HEK293 (cell line): ENCODE data around the gene FERMT2.

ENCODE experiments used
- GLI2 ChIP-seq: fragments of 450-650 bp; formaldehyde crosslinking; IDR thresholded peaks from 2 replicates; pipeline ENCODE4; 2017; ENCODE audit warnings: missing biosample characterization, missing genetic modification characterization, low read depth, borderline replicate concordance
- INSM2 ChIP-seq: fragments of 450-650 bp; formaldehyde crosslinking; IDR thresholded peaks from 2 replicates; pipeline ENCODE4 v1.5.1; 2016; ENCODE audit warnings: missing biosample characterization, missing genetic modification characterization
- KLF9 ChIP-seq: fragments of 450-650 bp; formaldehyde crosslinking; IDR thresholded peaks from 2 replicates; pipeline ENCODE4 v1.5.1; 2016; ENCODE audit warnings: missing biosample characterization, missing genetic modification characterization, low read depth
- SP7 ChIP-seq: fragments of 450-650 bp; formaldehyde crosslinking; IDR thresholded peaks from 2 replicates; pipeline ENCODE4 v1.5.1; 2016; ENCODE audit warnings: missing biosample characterization, missing genetic modification characterization
- TCF7L2 ChIP-seq: IDR thresholded peaks from 2 replicates; pipeline ENCODE4 v1.6.1; 2011; ENCODE audit warnings: low read depth, mild to moderate bottlenecking, inconsistent platforms, low read length, moderate library complexity, borderline replicate concordance
- TSHZ1 ChIP-seq: fragments of 450-650 bp; formaldehyde crosslinking; IDR thresholded peaks from 2 replicates; pipeline ENCODE4 v1.5.1; 2016; ENCODE audit warnings: missing biosample characterization, missing genetic modification characterization, borderline replicate concordance
- ZBTB17 ChIP-seq: fragments of 450-650 bp; formaldehyde crosslinking; IDR thresholded peaks from 2 replicates; pipeline ENCODE4 v1.5.1; 2016; ENCODE audit warnings: missing biosample characterization, missing genetic modification characterization
- ZBTB8A ChIP-seq: fragments of 450-650 bp; formaldehyde crosslinking; IDR thresholded peaks from 2 replicates; pipeline ENCODE4 v1.5.1; 2016; ENCODE audit warnings: missing biosample characterization, missing genetic modification characterization
- ZFHX2 ChIP-seq: fragments of 450-650 bp; formaldehyde crosslinking; conservative IDR thresholded peaks from 2 replicates; pipeline ENCODE4 v1.5.1; 2016; ENCODE audit warnings: missing biosample characterization, missing genetic modification characterization
- ZFP69B ChIP-seq: fragments of 450-650 bp; formaldehyde crosslinking; IDR thresholded peaks from 2 replicates; pipeline ENCODE4 v1.5.1; 2016; ENCODE audit warnings: missing biosample characterization, missing genetic modification characterization
- ZNF292 ChIP-seq: fragments of 450-650 bp; formaldehyde crosslinking; IDR thresholded peaks from 2 replicates; pipeline ENCODE4 v1.5.1; 2016; ENCODE audit warnings: low read depth, missing biosample characterization, missing genetic modification characterization, borderline replicate concordance
- ZNF639 ChIP-seq: fragments of 450-650 bp; formaldehyde crosslinking; IDR thresholded peaks from 2 replicates; pipeline ENCODE4 v1.5.1; 2016; ENCODE audit warnings: missing biosample characterization, missing genetic modification characterization
- ZNF843 ChIP-seq: fragments of 450-650 bp; formaldehyde crosslinking; IDR thresholded peaks from 2 replicates; pipeline ENCODE4 v1.5.1; 2016; ENCODE audit warnings: missing biosample characterization, missing genetic modification characterization
- TF ChIP-seq, protein P1 (sequence below): fragments of 450-650 bp; formaldehyde crosslinking; IDR thresholded peaks from 2 replicates; pipeline ENCODE4 v1.5.1; 2016; ENCODE audit warnings: missing biosample characterization, missing genetic modification characterization
- TF ChIP-seq, protein P2 (sequence below): fragments of 450-650 bp; formaldehyde crosslinking; conservative IDR thresholded peaks from 2 replicates; pipeline ENCODE4 v1.5.1; 2016; ENCODE audit warnings: low read depth, missing biosample characterization, missing genetic modification characterization
- TF ChIP-seq, protein P3 (sequence below): fragments of 450-650 bp; formaldehyde crosslinking; IDR thresholded peaks from 2 replicates; pipeline ENCODE4 v1.5.1; 2017; ENCODE audit warnings: missing biosample characterization, missing genetic modification characterization
- TF ChIP-seq, protein P4 (sequence below): fragments of 450-650 bp; formaldehyde crosslinking; IDR thresholded peaks from 2 replicates; pipeline ENCODE4 v1.5.1; 2016; ENCODE audit warnings: missing biosample characterization, missing genetic modification characterization
- TF ChIP-seq, protein P5 (sequence below): fragments of 450-650 bp; formaldehyde crosslinking; IDR thresholded peaks from 2 replicates; pipeline ENCODE4 v1.5.1; 2016; ENCODE audit warnings: missing biosample characterization, missing genetic modification characterization

FERMT2 gene

DNA sequence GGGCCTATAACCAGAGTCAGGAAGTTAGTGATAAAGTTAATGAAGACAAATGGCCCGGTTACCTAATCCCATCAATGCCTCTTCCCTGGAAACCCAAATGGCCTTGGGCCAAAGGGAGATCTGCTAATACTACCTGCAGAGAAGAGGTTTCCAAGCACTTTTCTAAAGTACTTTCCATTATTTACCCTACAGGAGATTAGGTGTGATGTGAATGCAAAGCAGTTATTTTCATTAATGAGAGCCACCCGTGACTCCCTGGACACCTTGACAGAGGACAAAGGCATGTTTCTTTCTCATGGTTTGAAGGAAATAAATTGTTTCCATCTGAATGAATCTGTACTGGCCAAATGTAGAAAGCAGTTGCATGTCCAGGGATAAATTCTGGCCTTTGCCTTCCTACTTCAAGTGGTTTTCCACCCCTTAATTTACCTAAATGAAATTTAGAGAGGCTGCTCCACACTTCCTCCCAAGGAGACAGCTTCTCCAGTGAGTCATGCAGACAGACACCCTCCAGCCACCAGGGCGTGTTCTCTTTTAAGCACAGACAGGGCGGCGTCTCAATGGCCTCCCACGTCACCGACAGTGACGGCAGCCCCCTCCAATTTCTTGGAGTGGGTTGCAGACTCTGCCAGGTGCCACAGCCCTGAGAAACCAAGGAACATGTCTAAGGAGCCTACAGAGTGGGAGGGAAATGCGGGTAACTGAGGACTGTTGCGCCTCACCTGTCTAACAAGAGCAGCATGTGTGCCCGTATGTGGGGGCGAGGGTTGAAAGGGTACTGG lies 115.5 kb downstream of the FERMT2 start (continued):
- TF ChIP-seq TSHZ1 (tag by site-specific recombination): 0 out of 2 replicates have a peak, but pooled peaks have one; percentile 51
- TF ChIP-seq, protein P1, sequence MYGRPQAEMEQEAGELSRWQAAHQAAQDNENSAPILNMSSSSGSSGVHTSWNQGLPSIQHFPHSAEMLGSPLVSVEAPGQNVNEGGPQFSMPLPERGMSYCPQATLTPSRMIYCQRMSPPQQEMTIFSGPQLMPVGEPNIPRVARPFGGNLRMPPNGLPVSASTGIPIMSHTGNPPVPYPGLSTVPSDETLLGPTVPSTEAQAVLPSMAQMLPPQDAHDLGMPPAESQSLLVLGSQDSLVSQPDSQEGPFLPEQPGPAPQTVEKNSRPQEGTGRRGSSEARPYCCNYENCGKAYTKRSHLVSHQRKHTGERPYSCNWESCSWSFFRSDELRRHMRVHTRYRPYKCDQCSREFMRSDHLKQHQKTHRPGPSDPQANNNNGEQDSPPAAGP (tag by site-specific recombination): 0 out of 2 replicates have a peak, but pooled peaks have one; percentile 19
- peak; percentile 67; the same call in 1 of the 2 replicates for TF ChIP-seq ZNF639 (tag by site-specific recombination)
- peak; percentile 70 for TF ChIP-seq ZFHX2 (tag by site-specific recombination)
- TF ChIP-seq ZNF292 (tag by site-specific recombination): no peak
- TF ChIP-seq, protein P2, sequence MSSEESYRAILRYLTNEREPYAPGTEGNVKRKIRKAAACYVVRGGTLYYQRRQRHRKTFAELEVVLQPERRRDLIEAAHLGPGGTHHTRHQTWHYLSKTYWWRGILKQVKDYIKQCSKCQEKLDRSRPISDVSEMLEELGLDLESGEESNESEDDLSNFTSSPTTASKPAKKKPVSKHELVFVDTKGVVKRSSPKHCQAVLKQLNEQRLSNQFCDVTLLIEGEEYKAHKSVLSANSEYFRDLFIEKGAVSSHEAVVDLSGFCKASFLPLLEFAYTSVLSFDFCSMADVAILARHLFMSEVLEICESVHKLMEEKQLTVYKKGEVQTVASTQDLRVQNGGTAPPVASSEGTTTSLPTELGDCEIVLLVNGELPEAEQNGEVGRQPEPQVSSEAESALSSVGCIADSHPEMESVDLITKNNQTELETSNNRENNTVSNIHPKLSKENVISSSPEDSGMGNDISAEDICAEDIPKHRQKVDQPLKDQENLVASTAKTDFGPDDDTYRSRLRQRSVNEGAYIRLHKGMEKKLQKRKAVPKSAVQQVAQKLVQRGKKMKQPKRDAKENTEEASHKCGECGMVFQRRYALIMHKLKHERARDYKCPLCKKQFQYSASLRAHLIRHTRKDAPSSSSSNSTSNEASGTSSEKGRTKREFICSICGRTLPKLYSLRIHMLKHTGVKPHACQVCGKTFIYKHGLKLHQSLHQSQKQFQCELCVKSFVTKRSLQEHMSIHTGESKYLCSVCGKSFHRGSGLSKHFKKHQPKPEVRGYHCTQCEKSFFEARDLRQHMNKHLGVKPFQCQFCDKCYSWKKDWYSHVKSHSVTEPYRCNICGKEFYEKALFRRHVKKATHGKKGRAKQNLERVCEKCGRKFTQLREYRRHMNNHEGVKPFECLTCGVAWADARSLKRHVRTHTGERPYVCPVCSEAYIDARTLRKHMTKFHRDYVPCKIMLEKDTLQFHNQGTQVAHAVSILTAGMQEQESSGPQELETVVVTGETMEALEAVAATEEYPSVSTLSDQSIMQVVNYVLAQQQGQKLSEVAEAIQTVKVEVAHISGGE (tag by site-specific recombination): no peak
- peak; percentile 63; the same call in 1 of the 2 replicates for TF ChIP-seq TCF7L2
- peak; percentile 30; the same call in 1 of the 2 replicates for TF ChIP-seq INSM2
- 0 out of 2 replicates have a peak, but pooled peaks have one; percentile 47 for TF ChIP-seq ZFP69B (tag by site-specific recombination)
- 0 out of 2 replicates have a peak, but pooled peaks have one; percentile 30 for TF ChIP-seq ZNF843 (tag by site-specific recombination)
- TF ChIP-seq, protein P3, sequence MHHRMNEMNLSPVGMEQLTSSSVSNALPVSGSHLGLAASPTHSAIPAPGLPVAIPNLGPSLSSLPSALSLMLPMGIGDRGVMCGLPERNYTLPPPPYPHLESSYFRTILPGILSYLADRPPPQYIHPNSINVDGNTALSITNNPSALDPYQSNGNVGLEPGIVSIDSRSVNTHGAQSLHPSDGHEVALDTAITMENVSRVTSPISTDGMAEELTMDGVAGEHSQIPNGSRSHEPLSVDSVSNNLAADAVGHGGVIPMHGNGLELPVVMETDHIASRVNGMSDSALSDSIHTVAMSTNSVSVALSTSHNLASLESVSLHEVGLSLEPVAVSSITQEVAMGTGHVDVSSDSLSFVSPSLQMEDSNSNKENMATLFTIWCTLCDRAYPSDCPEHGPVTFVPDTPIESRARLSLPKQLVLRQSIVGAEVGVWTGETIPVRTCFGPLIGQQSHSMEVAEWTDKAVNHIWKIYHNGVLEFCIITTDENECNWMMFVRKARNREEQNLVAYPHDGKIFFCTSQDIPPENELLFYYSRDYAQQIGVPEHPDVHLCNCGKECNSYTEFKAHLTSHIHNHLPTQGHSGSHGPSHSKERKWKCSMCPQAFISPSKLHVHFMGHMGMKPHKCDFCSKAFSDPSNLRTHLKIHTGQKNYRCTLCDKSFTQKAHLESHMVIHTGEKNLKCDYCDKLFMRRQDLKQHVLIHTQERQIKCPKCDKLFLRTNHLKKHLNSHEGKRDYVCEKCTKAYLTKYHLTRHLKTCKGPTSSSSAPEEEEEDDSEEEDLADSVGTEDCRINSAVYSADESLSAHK (tag by site-specific recombination): peak; percentile 54
- no peak for TF ChIP-seq ZBTB8A (tag by site-specific recombination)
- TF ChIP-seq KLF9 (tag by site-specific recombination): no peak
- TF ChIP-seq, protein P4, sequence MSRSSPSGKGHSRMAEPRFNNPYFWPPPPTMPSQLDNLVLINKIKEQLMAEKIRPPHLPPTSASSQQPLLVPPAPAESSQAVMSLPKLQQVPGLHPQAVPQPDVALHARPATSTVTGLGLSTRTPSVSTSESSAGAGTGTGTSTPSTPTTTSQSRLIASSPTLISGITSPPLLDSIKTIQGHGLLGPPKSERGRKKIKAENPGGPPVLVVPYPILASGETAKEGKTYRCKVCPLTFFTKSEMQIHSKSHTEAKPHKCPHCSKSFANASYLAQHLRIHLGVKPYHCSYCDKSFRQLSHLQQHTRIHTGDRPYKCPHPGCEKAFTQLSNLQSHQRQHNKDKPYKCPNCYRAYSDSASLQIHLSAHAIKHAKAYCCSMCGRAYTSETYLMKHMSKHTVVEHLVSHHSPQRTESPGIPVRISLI: peak; percentile 5; the same call in 1 of the 2 replicates
- TF ChIP-seq, protein P5, sequence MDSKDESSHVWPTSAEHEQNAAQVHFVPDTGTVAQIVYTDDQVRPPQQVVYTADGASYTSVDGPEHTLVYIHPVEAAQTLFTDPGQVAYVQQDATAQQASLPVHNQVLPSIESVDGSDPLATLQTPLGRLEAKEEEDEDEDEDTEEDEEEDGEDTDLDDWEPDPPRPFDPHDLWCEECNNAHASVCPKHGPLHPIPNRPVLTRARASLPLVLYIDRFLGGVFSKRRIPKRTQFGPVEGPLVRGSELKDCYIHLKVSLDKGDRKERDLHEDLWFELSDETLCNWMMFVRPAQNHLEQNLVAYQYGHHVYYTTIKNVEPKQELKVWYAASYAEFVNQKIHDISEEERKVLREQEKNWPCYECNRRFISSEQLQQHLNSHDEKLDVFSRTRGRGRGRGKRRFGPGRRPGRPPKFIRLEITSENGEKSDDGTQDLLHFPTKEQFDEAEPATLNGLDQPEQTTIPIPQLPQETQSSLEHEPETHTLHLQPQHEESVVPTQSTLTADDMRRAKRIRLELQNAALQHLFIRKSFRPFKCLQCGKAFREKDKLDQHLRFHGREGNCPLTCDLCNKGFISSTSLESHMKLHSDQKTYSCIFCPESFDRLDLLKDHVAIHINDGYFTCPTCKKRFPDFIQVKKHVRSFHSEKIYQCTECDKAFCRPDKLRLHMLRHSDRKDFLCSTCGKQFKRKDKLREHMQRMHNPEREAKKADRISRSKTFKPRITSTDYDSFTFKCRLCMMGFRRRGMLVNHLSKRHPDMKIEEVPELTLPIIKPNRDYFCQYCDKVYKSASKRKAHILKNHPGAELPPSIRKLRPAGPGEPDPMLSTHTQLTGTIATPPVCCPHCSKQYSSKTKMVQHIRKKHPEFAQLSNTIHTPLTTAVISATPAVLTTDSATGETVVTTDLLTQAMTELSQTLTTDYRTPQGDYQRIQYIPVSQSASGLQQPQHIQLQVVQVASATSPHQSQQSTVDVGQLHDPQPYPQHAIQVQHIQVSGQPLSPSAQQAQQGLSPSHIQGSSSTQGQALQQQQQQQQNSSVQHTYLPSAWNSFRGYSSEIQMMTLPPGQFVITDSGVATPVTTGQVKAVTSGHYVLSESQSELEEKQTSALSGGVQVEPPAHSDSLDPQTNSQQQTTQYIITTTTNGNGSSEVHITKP (tag by site-specific recombination): peak; percentile 12; the same call in 1 of the 2 replicates
- TF ChIP-seq GLI2 (tag by site-specific recombination): 0 out of 2 replicates have a peak, but pooled peaks have one; percentile 8
- peak; percentile 90 for TF ChIP-seq SP7 (tag by site-specific recombination)
- peak; percentile 50; the same call in 1 of the 2 replicates for TF ChIP-seq ZBTB17
